Neural cell (in vitro differentiated cells): ENCODE measurements around the gene HADHB. TPM values are rescaled to one million over a fixed set of nuclear protein-coding genes. Genes with fewer than 3 reads are reported as not detected.

Experiments
- H2AFZ ChIP-seq: fragments of 200-600, 300-800 bp; sonication (generic), shearing (Covaris generic); 2 replicates; pipeline ENCODE4 v1.6.0; 2014; ENCODE audit warnings: low read depth, mild to moderate bottlenecking, antibody characterized with exemption, low read length, moderate library complexity
- H3F3A ChIP-seq: fragments of 200-600 bp; shearing (Covaris generic); 2 replicates; pipeline ENCODE4 v1.6.1; 2016; ENCODE audit warnings: mild to moderate bottlenecking, moderate library complexity, mixed read lengths, antibody characterized with exemption, low read length; ENCODE audit not compliant: insufficient read depth, poor library complexity, severe bottlenecking
- H3K27ac ChIP-seq: fragments of 200-600, 300-800 bp; sonication (generic), shearing (Covaris generic); 2 replicates; pipeline ENCODE4 v1.5.1; 2014; ENCODE audit warnings: mild to moderate bottlenecking, low read length, moderate library complexity
- H3K27me3 ChIP-seq: fragments of 300-800, 200-600 bp; sonication (generic), shearing (Covaris generic); 2 replicates; pipeline ENCODE4 v1.6.0; 2014; ENCODE audit warnings: mild to moderate bottlenecking, low read depth, low read length, moderate library complexity; ENCODE audit not compliant: insufficient read depth
- H3K36me3 ChIP-seq: fragments of 300-800, 200-600 bp; sonication (generic), shearing (Covaris generic); 2 replicates; pipeline ENCODE4 v1.5.1; 2014; ENCODE audit warnings: mild to moderate bottlenecking, antibody characterized with exemption, low read length, moderate library complexity; ENCODE audit not compliant: insufficient read depth
- H3K4me2 ChIP-seq: fragments of 300-800, 200-600 bp; sonication (generic), shearing (Covaris generic); 2 replicates; pipeline ENCODE4 v1.6.0; 2014; ENCODE audit warnings: mild to moderate bottlenecking, low read length
- H3K4me3 ChIP-seq: fragments of 300-800, 200-600 bp; sonication (generic), shearing (Covaris generic); 2 replicates; pipeline ENCODE4 v1.5.1; 2014; ENCODE audit warnings: mild to moderate bottlenecking, low read length, moderate library complexity
- H3K79me2 ChIP-seq: fragments of 200-600 bp; shearing (Covaris generic); replicated peaks from 2 replicates; pipeline ENCODE4 v1.6.0; 2014; ENCODE audit warnings: mild to moderate bottlenecking, low read length, moderate library complexity; ENCODE audit not compliant: insufficient read depth
- H3K9ac ChIP-seq: fragments of 300-800, 200-600 bp; sonication (generic), shearing (Covaris generic); 2 replicates; pipeline ENCODE4 v1.6.1; 2016; ENCODE audit warnings: mild to moderate bottlenecking, low read length, mixed read lengths
- H3K9me2 ChIP-seq: fragments of 200-600 bp; shearing (Covaris generic); 2 replicates; pipeline ENCODE4 v1.6.1; 2016; ENCODE audit warnings: mild to moderate bottlenecking, low read length, mixed read lengths; ENCODE audit not compliant: insufficient read depth
- H3K9me3 ChIP-seq: fragments of 200-600, 300-800 bp; sonication (generic), shearing (Covaris generic); 2 replicates; pipeline ENCODE4 v1.6.1; 2016; ENCODE audit warnings: mild to moderate bottlenecking, mixed run types, low read length, moderate library complexity, mixed read lengths
- H4K20me1 ChIP-seq: fragments of 200-600 bp; shearing (Covaris generic); 2 replicates; pipeline ENCODE4 v1.6.1; 2016; ENCODE audit warnings: mild to moderate bottlenecking, mixed run types; ENCODE audit not compliant: insufficient read depth
- EP300 ChIP-seq: fragments of 450-650 bp; conservative IDR thresholded peaks from 2 replicates; pipeline ENCODE4 v1.6.1; 2014; ENCODE audit warnings: antibody characterized with exemption, mild to moderate bottlenecking, moderate library complexity; ENCODE audit not compliant: poor library complexity, severe bottlenecking
- EZH2 ChIP-seq: fragments of 200-600, 300-800 bp; shearing (Covaris generic), sonication (generic); IDR thresholded peaks from 2 replicates; pipeline ENCODE4 v1.6.1; 2014; ENCODE audit warnings: antibody characterized with exemption, low read length, borderline replicate concordance, mild to moderate bottlenecking; ENCODE audit not compliant: insufficient read depth, poor library complexity, severe bottlenecking
- MXI1 ChIP-seq: fragments of 450-650 bp; conservative IDR thresholded peaks from 2 replicates; pipeline ENCODE4 v1.6.1; 2014; ENCODE audit warnings: antibody characterized with exemption, mild to moderate bottlenecking; ENCODE audit not compliant: poor library complexity, severe bottlenecking
- POLR2AphosphoS5 ChIP-seq: IDR thresholded peaks from 2 replicates; pipeline ENCODE4 v1.6.1; 2012
- RAD21 ChIP-seq: fragments of 450-650 bp; conservative IDR thresholded peaks from 2 replicates; pipeline ENCODE4 v1.6.1; 2014; ENCODE audit warnings: antibody characterized with exemption, mild to moderate bottlenecking, moderate library complexity
- SMC3 ChIP-seq: fragments of 450-650 bp; conservative IDR thresholded peaks from 2 replicates; pipeline ENCODE4 v1.6.1; 2014; ENCODE audit warnings: antibody characterized with exemption, mild to moderate bottlenecking, moderate library complexity; ENCODE audit not compliant: poor library complexity
- TAF1 ChIP-seq: IDR thresholded peaks from 2 replicates; pipeline ENCODE4 v1.6.1; 2012; ENCODE audit warnings: low read depth
- polyA minus RNA-seq: library from RNA; depleted of rRNA, polyadenylated mRNA; stranded (reverse); fragments of >200 nt; gene quantifications from 2 replicates; pipeline ENCODE4 v1.2.3, GENCODE V29; 2014
- polyA plus RNA-seq: library from polyadenylated mRNA; depleted of rRNA; stranded (reverse); fragments of >200 nt; gene quantifications from 2 replicates; pipeline ENCODE4 v1.2.3, GENCODE V29; 2014
- TF ChIP-seq, protein P1 (sequence below): fragments of 450-650 bp; IDR thresholded peaks from 2 replicates; pipeline ENCODE4 v1.5.1; 2014; ENCODE audit warnings: antibody characterized with exemption, mild to moderate bottlenecking, moderate library complexity; ENCODE audit not compliant: poor library complexity, severe bottlenecking
- TF ChIP-seq, protein P2 (sequence below): IDR thresholded peaks from 2 replicates; pipeline ENCODE4 v1.6.1; 2012; ENCODE audit warnings: borderline replicate concordance

HADHB gene
- polyA plus RNA-seq (30.1 and 30.5 TPM in 2 replicates), polyA minus RNA-seq (39.0 and 44.8 TPM in 2 replicates)

DNA sequence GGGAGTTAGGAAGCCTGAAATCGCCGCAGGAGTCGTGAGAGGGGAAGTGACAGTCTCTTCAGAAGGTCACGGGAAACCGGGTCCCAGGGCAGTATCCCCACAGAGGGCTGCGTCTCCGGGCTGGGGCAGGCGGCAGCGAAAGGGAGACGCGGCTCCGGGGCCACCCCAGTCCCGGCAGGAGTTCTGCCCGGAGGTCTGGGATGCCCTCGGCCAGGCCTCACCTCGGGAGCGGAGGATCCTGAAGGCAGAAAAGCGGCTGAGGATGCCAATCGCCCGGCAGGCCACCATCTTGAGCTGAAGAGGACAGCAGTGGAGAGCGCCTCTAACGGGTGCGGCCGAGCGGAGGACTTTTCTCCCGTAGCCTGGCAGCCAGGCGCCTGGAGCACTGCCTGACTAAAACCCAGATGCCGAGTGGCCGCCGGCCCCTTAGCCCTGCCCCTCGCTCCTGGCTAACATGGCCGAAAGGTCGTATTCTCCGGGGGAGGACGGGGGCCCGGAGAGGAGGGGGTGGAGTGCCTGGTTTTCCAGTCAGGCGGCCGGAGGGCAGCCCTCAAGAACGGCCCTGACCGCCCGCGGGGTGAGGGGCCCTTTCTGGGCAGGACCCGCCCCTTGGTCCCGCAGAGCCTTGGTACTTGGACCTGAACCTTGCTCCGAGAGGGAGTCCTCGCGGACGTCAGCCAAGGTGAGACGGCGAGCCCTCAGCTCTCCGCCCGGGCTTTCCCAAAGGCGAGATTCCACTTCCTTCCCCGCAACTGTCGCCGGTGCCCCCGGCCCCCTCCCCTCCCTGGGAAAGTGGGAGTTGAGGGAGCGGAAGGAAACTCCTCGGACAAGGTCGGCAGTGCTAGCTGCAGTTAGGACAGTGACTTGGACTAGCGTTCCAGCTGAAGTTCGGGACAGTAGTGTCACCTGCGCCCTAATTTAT is at the start of gene HADHB, which contains the start of gene HADHA:
Gene HADHB (plus strand): TSS at position 631 of the 922 bp plus-strand sequence. CDS start 9,316 bp downstream, outside the sequence.
Gene HADHA (minus strand): TSS at position 324 of the 922 bp plus-strand sequence. CDS start 36 bp downstream, at position 288.
- H3F3A ChIP-seq: peaks cover 4% of the 10 kb centered on the region
- H3K9me3 ChIP-seq: no peaks in the 10 kb centered on the region
- H3K27me3 ChIP-seq: no peaks in the 10 kb centered on the region
- TF ChIP-seq EZH2: no peak
- peak; percentile 51 for TF ChIP-seq EP300
- TF ChIP-seq TAF1: no peak
- peak; percentile 55 for TF ChIP-seq MXI1
- TF ChIP-seq, protein P1, sequence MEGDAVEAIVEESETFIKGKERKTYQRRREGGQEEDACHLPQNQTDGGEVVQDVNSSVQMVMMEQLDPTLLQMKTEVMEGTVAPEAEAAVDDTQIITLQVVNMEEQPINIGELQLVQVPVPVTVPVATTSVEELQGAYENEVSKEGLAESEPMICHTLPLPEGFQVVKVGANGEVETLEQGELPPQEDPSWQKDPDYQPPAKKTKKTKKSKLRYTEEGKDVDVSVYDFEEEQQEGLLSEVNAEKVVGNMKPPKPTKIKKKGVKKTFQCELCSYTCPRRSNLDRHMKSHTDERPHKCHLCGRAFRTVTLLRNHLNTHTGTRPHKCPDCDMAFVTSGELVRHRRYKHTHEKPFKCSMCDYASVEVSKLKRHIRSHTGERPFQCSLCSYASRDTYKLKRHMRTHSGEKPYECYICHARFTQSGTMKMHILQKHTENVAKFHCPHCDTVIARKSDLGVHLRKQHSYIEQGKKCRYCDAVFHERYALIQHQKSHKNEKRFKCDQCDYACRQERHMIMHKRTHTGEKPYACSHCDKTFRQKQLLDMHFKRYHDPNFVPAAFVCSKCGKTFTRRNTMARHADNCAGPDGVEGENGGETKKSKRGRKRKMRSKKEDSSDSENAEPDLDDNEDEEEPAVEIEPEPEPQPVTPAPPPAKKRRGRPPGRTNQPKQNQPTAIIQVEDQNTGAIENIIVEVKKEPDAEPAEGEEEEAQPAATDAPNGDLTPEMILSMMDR: peak; percentile 69
- no peak for TF ChIP-seq RAD21
- peak; percentile 51 for TF ChIP-seq POLR2AphosphoS5
- peak; percentile 47 for TF ChIP-seq SMC3
- TF ChIP-seq, protein P2, sequence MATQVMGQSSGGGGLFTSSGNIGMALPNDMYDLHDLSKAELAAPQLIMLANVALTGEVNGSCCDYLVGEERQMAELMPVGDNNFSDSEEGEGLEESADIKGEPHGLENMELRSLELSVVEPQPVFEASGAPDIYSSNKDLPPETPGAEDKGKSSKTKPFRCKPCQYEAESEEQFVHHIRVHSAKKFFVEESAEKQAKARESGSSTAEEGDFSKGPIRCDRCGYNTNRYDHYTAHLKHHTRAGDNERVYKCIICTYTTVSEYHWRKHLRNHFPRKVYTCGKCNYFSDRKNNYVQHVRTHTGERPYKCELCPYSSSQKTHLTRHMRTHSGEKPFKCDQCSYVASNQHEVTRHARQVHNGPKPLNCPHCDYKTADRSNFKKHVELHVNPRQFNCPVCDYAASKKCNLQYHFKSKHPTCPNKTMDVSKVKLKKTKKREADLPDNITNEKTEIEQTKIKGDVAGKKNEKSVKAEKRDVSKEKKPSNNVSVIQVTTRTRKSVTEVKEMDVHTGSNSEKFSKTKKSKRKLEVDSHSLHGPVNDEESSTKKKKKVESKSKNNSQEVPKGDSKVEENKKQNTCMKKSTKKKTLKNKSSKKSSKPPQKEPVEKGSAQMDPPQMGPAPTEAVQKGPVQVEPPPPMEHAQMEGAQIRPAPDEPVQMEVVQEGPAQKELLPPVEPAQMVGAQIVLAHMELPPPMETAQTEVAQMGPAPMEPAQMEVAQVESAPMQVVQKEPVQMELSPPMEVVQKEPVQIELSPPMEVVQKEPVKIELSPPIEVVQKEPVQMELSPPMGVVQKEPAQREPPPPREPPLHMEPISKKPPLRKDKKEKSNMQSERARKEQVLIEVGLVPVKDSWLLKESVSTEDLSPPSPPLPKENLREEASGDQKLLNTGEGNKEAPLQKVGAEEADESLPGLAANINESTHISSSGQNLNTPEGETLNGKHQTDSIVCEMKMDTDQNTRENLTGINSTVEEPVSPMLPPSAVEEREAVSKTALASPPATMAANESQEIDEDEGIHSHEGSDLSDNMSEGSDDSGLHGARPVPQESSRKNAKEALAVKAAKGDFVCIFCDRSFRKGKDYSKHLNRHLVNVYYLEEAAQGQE: no peak
- peaks cover 79% of the 10 kb centered on the region for H3K79me2 ChIP-seq
- peak within 1 kb of the TSS; percentile 69 for H2AFZ ChIP-seq
- no peaks in the 10 kb centered on the region for H3K9me2 ChIP-seq
- H3K4me2 ChIP-seq: peak within 1 kb of the TSS; percentile 87
- H4K20me1 ChIP-seq: no peaks in the 10 kb centered on the region
- H3K36me3 ChIP-seq: no peaks in the 10 kb centered on the region
- peak within 1 kb of the TSS; percentile 88 for H3K9ac ChIP-seq
- H3K4me3 ChIP-seq: peak within 1 kb of the TSS; percentile 78
- peak within 1 kb of the TSS; percentile 94 for H3K27ac ChIP-seq

DNA sequence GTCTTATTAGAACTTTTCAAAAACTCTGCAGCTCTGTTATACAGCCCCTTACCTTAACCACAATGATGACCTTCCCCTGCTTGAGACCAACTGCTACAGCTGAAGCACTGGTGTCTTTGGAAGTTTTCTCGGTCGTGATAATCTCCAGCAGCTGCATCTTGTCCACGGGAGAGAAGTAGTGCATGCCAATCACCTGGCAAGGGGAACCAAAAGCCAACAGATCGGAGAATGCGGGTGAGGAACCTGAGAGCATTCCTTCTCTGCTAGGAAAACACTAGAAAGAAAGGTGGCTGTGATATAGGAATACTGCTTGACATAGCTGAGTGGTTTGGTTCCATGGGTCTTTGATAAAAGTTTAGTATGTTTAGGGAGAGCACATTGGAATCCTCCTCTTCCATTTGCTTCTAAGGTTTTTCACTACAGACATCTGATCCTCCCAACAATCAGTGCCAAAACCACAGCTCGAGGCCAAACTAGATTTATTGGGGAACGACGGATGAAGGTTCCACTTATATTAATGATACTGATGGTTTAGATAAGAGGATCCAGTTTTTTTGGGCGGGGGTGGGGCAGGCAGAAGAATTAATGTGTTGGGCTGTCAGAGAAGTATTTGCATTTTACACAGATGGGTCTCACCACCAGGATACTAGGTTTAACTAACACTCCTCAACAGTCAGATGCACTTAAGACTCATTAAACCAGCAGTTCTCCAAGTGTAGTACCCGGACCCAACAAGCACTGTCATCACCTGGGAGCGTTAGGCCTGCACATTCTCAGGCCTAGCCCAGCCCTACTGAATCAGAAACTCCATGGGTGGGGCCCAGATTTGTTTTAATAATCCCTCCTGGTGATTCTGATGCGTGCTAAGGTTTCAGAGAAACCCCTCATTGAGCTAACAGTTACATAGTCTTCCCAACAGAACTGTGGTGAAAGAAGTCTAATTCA is 49.4 kb upstream of the HADHB start:
- Histone ChIP-seq H2AFZ (no peak overlapping the region), H3K4me2 (no peak overlapping the region), H3K9me3 (no peaks in the 10 kb centered on the region), H3K9ac (no peak overlapping the region), H3F3A (no peaks in the 10 kb centered on the region), H3K27ac (no peak overlapping the region), H3K9me2 (no peaks in the 10 kb centered on the region), H3K4me3 (no peak overlapping the region), H4K20me1 (no peaks in the 10 kb centered on the region), H3K36me3 (peaks cover 20% of the 10 kb centered on the region), H3K79me2 (no peaks in the 10 kb centered on the region), H3K27me3 (no peaks in the 10 kb centered on the region)
- TF ChIP-seq EP300 (no peak), POLR2AphosphoS5 (no peak), TAF1 (no peak), RAD21 (no peak), MXI1 (no peak)
- TF ChIP-seq, protein P1: no peak
- TF ChIP-seq, protein P2: no peak
